WI38 (cell line): ENCODE measurements around the gene LIPF.

Experiments used
- H3K4me3 ChIP-seq: 2 replicates; pipeline ENCODE4 v1.5.1; 2011; ENCODE audit warnings: low read depth, mild to moderate bottlenecking, control low read depth, low read length
- TF ChIP-seq, protein P1 (sequence below): IDR thresholded peaks from 2 replicates; pipeline ENCODE4 v1.5.1; 2012; ENCODE audit warnings: low read depth, mild to moderate bottlenecking, control low read depth, low read length

The LIPF gene

DNA sequence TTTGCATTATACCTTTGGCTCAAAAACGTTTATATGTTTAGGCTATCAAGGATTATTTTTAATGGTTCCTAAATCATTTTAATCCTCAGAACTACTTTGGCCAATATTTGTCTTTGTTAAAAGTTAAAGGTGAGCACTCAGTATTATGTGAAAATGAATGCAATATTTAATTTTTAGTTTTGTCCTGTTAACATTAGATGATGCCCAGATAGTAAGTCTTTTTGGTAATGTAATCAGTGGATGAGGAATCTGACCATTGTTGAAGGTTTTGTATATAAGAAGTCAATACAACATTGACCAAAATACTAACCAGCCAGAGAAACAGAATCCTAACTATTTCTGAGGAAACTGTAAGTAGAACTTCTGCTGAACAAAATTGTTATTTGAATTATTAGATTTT, at the start of gene LIPF:
Gene LIPF, plus strand, starts transcription at position 301 of the 400 bp plus-strand sequence. CDS start 2,856 bp downstream, outside the sequence.
- no peak within 1 kb of the TSS for H3K4me3 ChIP-seq
- TF ChIP-seq, protein P1, sequence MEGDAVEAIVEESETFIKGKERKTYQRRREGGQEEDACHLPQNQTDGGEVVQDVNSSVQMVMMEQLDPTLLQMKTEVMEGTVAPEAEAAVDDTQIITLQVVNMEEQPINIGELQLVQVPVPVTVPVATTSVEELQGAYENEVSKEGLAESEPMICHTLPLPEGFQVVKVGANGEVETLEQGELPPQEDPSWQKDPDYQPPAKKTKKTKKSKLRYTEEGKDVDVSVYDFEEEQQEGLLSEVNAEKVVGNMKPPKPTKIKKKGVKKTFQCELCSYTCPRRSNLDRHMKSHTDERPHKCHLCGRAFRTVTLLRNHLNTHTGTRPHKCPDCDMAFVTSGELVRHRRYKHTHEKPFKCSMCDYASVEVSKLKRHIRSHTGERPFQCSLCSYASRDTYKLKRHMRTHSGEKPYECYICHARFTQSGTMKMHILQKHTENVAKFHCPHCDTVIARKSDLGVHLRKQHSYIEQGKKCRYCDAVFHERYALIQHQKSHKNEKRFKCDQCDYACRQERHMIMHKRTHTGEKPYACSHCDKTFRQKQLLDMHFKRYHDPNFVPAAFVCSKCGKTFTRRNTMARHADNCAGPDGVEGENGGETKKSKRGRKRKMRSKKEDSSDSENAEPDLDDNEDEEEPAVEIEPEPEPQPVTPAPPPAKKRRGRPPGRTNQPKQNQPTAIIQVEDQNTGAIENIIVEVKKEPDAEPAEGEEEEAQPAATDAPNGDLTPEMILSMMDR = no peak

GRCh38 chr10:88616250-88616977, 47.8 kb upstream of the LIPF start:
- no peak overlapping the region for H3K4me3 ChIP-seq
- TF ChIP-seq, protein P1 = no peak

DNA sequence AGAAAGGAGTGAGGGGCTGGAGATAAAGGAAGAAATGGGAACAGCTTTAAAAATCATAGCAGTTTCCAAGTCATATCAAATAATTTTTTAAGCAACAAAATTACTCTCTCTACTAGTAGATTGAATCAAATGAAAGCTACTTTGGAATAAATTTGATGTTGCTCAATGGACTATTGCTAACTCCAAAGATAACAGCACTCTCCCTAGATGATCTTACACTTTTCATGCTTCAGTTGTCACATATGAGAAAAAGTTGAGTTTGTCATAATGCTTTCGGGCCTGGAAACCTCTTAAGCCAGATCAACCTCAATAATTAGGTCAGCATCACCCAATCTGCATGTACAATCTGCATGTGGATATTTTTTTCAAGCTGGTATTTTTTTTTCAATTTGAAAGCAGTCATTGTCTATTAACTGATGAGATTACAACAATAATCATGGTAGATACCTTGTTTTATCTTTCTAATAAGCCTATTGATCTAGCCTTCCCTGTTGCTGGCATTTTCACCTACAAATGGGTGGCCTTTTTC, 46.4 kb upstream of the LIPF start:
- TF ChIP-seq, protein P1 = no peak
- H3K4me3 ChIP-seq = no peak overlapping the region

DNA sequence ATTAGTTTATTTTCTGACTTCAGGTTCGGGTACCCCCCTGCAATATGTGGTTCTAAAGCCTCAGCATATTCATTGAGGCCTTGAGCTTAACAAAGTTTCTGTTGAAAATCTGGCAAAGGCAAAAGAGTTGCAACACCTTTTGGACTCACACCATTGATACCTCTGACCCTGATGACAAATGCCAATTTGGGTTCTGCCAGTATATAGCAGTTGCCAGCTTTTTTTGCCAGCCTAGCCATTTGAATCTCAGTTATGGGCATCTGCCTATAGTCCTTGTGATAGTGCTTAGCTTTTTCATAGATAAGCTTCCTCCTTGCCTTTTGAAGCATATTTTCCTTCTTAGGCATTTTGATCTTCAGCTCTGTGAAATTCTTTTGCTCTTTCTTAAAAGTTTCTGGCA, 45.7 kb upstream of the LIPF start:
- TF ChIP-seq, protein P1 = no peak
- H3K4me3 ChIP-seq = no peak overlapping the region

DNA sequence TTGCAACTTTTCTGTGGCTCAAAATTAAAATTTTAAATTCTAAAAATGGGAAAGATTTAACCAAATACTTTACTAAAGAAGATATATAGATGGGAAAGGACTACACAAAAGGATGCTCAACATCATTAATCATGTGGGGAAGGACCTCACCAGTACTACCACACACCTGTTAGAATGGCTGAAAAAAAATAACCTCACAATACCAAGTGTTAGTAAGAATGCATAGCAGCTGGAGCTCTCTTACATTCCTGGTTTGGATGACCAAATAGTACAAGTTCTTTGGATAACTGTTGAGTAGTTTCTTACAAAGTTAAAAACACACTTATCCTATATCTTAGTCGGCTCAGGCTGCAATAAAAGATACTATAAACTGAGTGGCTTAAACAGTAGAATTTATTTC, 43.8 kb upstream of the LIPF start:
- TF ChIP-seq, protein P1 = no peak
- H3K4me3 ChIP-seq = no peak overlapping the region

DNA sequence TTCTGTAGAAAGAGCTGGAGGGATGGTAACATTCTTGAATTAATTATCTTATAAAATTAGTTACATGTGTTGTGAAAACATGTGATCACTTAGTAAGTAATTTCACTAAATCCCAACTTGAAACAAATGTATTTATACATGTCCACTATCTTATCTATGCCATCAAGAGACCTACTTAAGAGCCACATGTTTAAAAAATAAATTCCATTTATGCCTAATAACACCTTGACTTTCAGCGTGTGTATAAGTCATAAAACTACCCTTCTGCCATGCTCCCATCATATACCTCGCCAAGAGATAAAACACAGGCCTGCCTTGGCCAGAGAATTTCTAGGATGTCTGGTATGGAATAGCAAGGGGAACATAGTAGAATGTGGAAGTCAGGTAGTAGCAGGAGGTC, 40.4 kb upstream of the LIPF start:
- H3K4me3 ChIP-seq = no peak overlapping the region
- TF ChIP-seq, protein P1 = no peak

DNA sequence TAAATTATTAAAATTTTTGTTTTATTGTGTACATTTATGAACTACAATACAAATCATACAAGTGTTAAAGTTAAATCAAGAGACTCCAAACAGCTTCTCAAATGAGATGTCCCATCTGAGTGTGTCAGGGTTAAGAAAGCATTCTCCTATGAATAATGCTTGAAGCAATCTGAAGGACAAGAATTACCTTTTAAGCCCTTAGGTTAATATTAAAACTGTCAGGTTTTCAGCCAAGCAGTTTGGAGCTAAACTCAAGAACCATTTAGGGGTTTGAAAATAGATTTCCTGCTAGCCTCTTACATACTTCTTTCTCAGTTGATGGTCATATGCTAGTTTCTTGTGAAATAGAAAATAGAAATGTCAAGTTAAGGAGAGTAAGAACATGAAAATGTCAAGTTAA, 39.4 kb upstream of the LIPF start:
- TF ChIP-seq, protein P1 = no peak
- H3K4me3 ChIP-seq = no peak overlapping the region
